ENCODE data around the gene FRG2B. TPM values are rescaled to one million over a fixed set of nuclear protein-coding genes. Genes with fewer than 3 reads are reported as not detected.
"Not testable (repeated sequence)": the region's sequence is repeated elsewhere in the genome, so short reads cannot be mapped to it uniquely, and the experiment has no call there.

FRG2B gene
- total RNA-seq, 1 experiment from 2014 or later: not detected

- Histone ChIP-seq H3F3A (ENCODE audit: low read length, unreplicated experiment) (no peaks in the 10 kb centered on the region), H3K27me3 (ENCODE audit: low read length) (peaks cover 67% of the 10 kb centered on the region), H3K36me3 (ENCODE audit: low read depth, low read length) (no peaks in the 10 kb centered on the region), H3K27ac (ENCODE audit: low read length) (no peak overlapping the region), H3K79me2 (ENCODE audit: low read length) (no peaks in the 10 kb centered on the region), H3K9me3 (ENCODE audit: low read length) (no peaks in the 10 kb centered on the region), H4K20me1 (ENCODE audit: low read length) (no peaks in the 10 kb centered on the region), H3K4me3 (ENCODE audit: low read length) (no peak overlapping the region), H2AFZ (ENCODE audit: low read length) (no peak overlapping the region), H3K4me1 (ENCODE audit: insufficient read depth, low read length) (no peaks in the 10 kb centered on the region), H3K9me2 (replicated peaks; ENCODE audit: low read length) (no peaks in the 10 kb centered on the region), H3K4me2 (ENCODE audit: low read length) (no peak overlapping the region), H3K9ac (ENCODE audit: low read length) (no peak overlapping the region)
- ChIA-PET CTCF (no interaction called here), POLR2A (ENCODE audit: unreplicated experiment) (no interaction called here)
- DNase-seq: no peak
- intact Hi-C loops (cut with micrococcal nuclease): no loop called here
- no TSS peak for BruUV-seq (replicated peaks)
- TF ChIP-seq EZH2phosphoT487 (IDR thresholded peaks at IDR 0.05; ENCODE audit: borderline replicate concordance, low read length): no peak
- TF ChIP-seq EZH2 (IDR thresholded peaks at IDR 0.05; ENCODE audit: low read length, unreplicated experiment): no peak
- TF ChIP-seq, protein P1, sequence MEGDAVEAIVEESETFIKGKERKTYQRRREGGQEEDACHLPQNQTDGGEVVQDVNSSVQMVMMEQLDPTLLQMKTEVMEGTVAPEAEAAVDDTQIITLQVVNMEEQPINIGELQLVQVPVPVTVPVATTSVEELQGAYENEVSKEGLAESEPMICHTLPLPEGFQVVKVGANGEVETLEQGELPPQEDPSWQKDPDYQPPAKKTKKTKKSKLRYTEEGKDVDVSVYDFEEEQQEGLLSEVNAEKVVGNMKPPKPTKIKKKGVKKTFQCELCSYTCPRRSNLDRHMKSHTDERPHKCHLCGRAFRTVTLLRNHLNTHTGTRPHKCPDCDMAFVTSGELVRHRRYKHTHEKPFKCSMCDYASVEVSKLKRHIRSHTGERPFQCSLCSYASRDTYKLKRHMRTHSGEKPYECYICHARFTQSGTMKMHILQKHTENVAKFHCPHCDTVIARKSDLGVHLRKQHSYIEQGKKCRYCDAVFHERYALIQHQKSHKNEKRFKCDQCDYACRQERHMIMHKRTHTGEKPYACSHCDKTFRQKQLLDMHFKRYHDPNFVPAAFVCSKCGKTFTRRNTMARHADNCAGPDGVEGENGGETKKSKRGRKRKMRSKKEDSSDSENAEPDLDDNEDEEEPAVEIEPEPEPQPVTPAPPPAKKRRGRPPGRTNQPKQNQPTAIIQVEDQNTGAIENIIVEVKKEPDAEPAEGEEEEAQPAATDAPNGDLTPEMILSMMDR (conservative IDR thresholded peaks at IDR 0.05; ENCODE audit: low read depth, low read length): no peak
- ATAC-seq: no peak
Measured at GRCh38 chr10:133592716-133593115, 33.9 kb downstream of the FRG2B start.

- intact Hi-C loops (cut with micrococcal nuclease): no loop called here
- CTCF ChIA-PET: no interaction called here
- DNase-seq (no peak), ATAC-seq (no peak)
- POLR2A ChIA-PET (ENCODE audit: unreplicated experiment): no interaction called here
- H3K9me2 ChIP-seq (replicated peaks; ENCODE audit: low read length): no peaks in the 10 kb centered on the region
- no peak overlapping the region for H3K4me2 ChIP-seq (ENCODE audit: low read length)
- no peaks in the 10 kb centered on the region for H3K36me3 ChIP-seq (ENCODE audit: low read depth, low read length)
- H3K9ac ChIP-seq (ENCODE audit: low read length): no peak overlapping the region
- no peaks in the 10 kb centered on the region for H3K4me1 ChIP-seq (ENCODE audit: insufficient read depth, low read length)
- TF ChIP-seq EZH2phosphoT487 (IDR thresholded peaks at IDR 0.05; ENCODE audit: borderline replicate concordance, low read length) (no peak), EZH2 (IDR thresholded peaks at IDR 0.05; ENCODE audit: low read length, unreplicated experiment) (no peak)
- TF ChIP-seq, protein P1 (conservative IDR thresholded peaks at IDR 0.05; ENCODE audit: low read depth, low read length): no peak
- H3K27me3 ChIP-seq (ENCODE audit: low read length): peaks cover 71% of the 10 kb centered on the region
- no peak overlapping the region for H3K27ac ChIP-seq (ENCODE audit: low read length)
- H2AFZ ChIP-seq (ENCODE audit: low read length): no peak overlapping the region
- no TSS peak for BruUV-seq (replicated peaks)
- H3F3A ChIP-seq (ENCODE audit: low read length, unreplicated experiment): no peaks in the 10 kb centered on the region
- no peaks in the 10 kb centered on the region for H3K9me3 ChIP-seq (ENCODE audit: low read length)
- H3K4me3 ChIP-seq (ENCODE audit: low read length): no peak overlapping the region
- H3K79me2 ChIP-seq (ENCODE audit: low read length): no peaks in the 10 kb centered on the region
- no peaks in the 10 kb centered on the region for H4K20me1 ChIP-seq (ENCODE audit: low read length)
Measured at GRCh38 chr10:133590970-133591359, 35.6 kb downstream of the FRG2B start.

DNA sequence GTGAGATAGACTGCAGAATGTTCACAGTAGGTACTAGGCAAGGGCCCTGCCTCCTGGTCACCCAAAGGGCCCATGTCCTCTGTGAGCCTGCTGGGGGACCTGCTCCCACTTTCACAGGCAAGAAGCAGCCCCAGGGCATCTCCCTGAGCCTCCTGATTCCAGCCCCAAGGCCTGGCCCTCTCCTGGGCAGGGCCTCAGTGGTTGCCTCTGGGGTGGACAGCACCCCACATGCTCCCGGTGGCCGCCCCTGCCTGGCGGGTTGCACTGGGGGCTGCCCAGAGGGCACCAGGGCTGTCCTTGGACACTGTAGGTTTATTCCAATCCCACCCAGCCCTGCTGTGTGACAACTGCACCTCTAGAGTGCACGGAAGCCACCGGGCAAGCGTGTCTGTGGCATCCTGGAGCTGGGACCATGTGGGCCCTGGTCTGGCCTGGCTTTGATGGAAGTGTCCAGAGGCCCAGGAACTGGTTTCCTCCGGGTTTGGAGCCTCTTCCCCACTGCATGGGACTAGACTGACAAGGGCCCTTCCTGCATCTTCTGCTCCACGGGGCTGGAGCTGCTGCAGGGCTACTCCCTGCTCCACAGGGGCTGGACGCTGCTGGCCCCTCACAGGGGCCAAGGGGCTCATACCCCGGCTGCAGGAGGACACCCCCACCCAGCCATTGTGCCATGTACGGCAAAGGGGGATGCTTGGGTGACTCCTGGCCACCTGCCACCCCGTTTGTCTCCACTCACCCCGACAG lies 36.2 kb downstream of the FRG2B start:
- TF ChIP-seq EZH2 (IDR thresholded peaks at IDR 0.05; ENCODE audit: low read length, unreplicated experiment) (no peak), EZH2phosphoT487 (IDR thresholded peaks at IDR 0.05; ENCODE audit: borderline replicate concordance, low read length) (no peak)
- TF ChIP-seq, protein P1 (conservative IDR thresholded peaks at IDR 0.05; ENCODE audit: low read depth, low read length): no peak
- no peak overlapping the region for H3K4me2 ChIP-seq (ENCODE audit: low read length)
- H3K27me3 ChIP-seq (ENCODE audit: low read length): peaks cover 66% of the 10 kb centered on the region
- no peaks in the 10 kb centered on the region for H3K9me2 ChIP-seq (replicated peaks; ENCODE audit: low read length)
- BruUV-seq (replicated peaks): no TSS peak
- H4K20me1 ChIP-seq (ENCODE audit: low read length): no peaks in the 10 kb centered on the region
- H3K36me3 ChIP-seq (ENCODE audit: low read depth, low read length): no peaks in the 10 kb centered on the region
- ATAC-seq (no peak), DNase-seq (no peak)
- no peaks in the 10 kb centered on the region for H3K9me3 ChIP-seq (ENCODE audit: low read length)
- intact Hi-C loops (cut with micrococcal nuclease): no loop called here
- H3K4me3 ChIP-seq (ENCODE audit: low read length): no peak overlapping the region
- H3K79me2 ChIP-seq (ENCODE audit: low read length): no peaks in the 10 kb centered on the region
- POLR2A ChIA-PET (ENCODE audit: unreplicated experiment): no interaction called here
- no peak overlapping the region for H2AFZ ChIP-seq (ENCODE audit: low read length)
- no peak overlapping the region for H3K9ac ChIP-seq (ENCODE audit: low read length)
- no peak overlapping the region for H3K27ac ChIP-seq (ENCODE audit: low read length)
- H3K4me1 ChIP-seq (ENCODE audit: insufficient read depth, low read length): no peaks in the 10 kb centered on the region
- no peaks in the 10 kb centered on the region for H3F3A ChIP-seq (ENCODE audit: low read length, unreplicated experiment)
- CTCF ChIA-PET: no interaction called here

DNA sequence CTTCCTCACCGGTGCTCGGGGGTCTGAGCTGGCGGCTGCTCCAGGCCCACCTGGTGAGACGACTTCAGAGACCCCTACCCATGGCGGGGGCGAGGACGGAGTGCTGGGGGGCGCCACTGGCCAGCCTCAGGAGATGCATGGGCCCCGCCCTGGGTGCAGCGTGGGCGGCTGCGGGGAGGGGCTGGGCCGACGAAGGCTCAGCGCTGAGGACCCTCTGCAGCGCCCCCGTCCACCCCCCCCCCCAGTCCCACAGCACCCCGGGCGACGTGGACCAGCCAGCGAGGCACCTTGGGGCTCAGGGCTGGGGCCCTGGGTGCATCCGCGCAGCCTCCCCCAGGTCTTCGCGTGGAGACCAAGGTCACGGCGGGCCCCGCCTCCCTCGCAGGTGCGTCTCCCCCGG lies 49.6 kb downstream of the FRG2B start:
- H3K4me3 ChIP-seq (ENCODE audit: low read length); H4K20me1 ChIP-seq (ENCODE audit: low read length); H2AFZ ChIP-seq (ENCODE audit: low read length); H3K9ac ChIP-seq (ENCODE audit: low read length); ATAC-seq; H3K4me2 ChIP-seq (ENCODE audit: low read length); H3K27me3 ChIP-seq (ENCODE audit: low read length); DNase-seq; H3K9me3 ChIP-seq (ENCODE audit: low read length); BruUV-seq (replicated peaks); H3K36me3 ChIP-seq (ENCODE audit: low read depth, low read length); H3F3A ChIP-seq (ENCODE audit: low read length, unreplicated experiment); H3K27ac ChIP-seq (ENCODE audit: low read length); POLR2A ChIA-PET (ENCODE audit: unreplicated experiment); CTCF ChIA-PET; H3K79me2 ChIP-seq (ENCODE audit: low read length); H3K4me1 ChIP-seq (ENCODE audit: insufficient read depth, low read length); intact Hi-C loops (cut with micrococcal nuclease); H3K9me2 ChIP-seq (replicated peaks; ENCODE audit: low read length): not testable (repeated sequence)
